Hematopoietic multipotent progenitor cell (in vitro differentiated cells): ENCODE results near the gene TMBIM1. TPM values are rescaled to one million over a fixed set of nuclear protein-coding genes. Genes with fewer than 3 reads are reported as not detected.

Source experiments
- DNase-seq, 3 donors: peaks; one replicate each; pipeline ENCODE4 v3.0.0-alpha.2; 2011 to 2015; ENCODE audit warnings: low read depth in 2 of 3, low spot score in 2 of 3
- total RNA-seq: library from RNA; depleted of rRNA; stranded (reverse); fragments of >200 nt; gene quantifications from one replicate; pipeline ENCODE4 v1.2.3, GENCODE V29; 2012

The TMBIM1 gene
- total RNA-seq, 1 donor, result 167 TPM

- DNase-seq, result no peak
These were observed 1.6 kb upstream of the TMBIM1 start for GRCh38 chr2:218293715-218294429.

GRCh38 chr2:218291318-218292047 is 820 bp downstream of the TMBIM1 start:
- DNase-seq, result peak in 1 of 3 donors; percentile 33

GRCh38 chr2:218290316-218291261 is 1.7 kb downstream of the TMBIM1 start:
- peak in 2 of 3 donors; percentile 55 to 69 for DNase-seq

- DNase-seq, result no peak
These were observed 2.5 kb downstream of the TMBIM1 start for GRCh38 chr2:218289639-218290315.

- DNase-seq, result peak; percentile 64 to 94 (median 93)
These were observed 5.5 kb downstream of the TMBIM1 start for GRCh38 chr2:218286570-218287459.

GRCh38 chr2:218285604-218286003 is 6.7 kb downstream of the TMBIM1 start:
- DNase-seq, result no peak

- DNase-seq, result no peak
These were observed 8.0 kb downstream of the TMBIM1 start for GRCh38 chr2:218284106-218284811.

- DNase-seq, result no peak
These were observed 9.9 kb downstream of the TMBIM1 start for GRCh38 chr2:218282173-218282991.

GRCh38 chr2:218281449-218281848 is 10.9 kb downstream of the TMBIM1 start:
- no peak for DNase-seq

GRCh38 chr2:218280260-218280870 is 11.9 kb downstream of the TMBIM1 start:
- no peak for DNase-seq

- no peak for DNase-seq
These were observed 13.6 kb downstream of the TMBIM1 start for GRCh38 chr2:218278531-218279360.

- no peak for DNase-seq
These were observed 14.4 kb downstream of the TMBIM1 start for GRCh38 chr2:218277921-218278320.

- DNase-seq, result no peak
These were observed 15.1 kb downstream of the TMBIM1 start for GRCh38 chr2:218276986-218277755.

GRCh38 chr2:218275371-218276072 is 16.8 kb downstream of the TMBIM1 start:
- DNase-seq, result no peak

- DNase-seq, result no peak
These were observed 17.7 kb downstream of the TMBIM1 start for GRCh38 chr2:218274586-218274985.
